ENCODE measurements around the gene SRRM1.
"Not testable (repeated sequence)": the region's sequence is repeated elsewhere in the genome, so short reads cannot be mapped to it uniquely, and the experiment has no call there.

SRRM1 gene

GRCh38 chr1:24666794-24667193 lies 23.7 kb downstream of the SRRM1 start:
- H3K36me3 ChIP-seq, result peaks cover 99% of the 10 kb centered on the region
- no peaks in the 10 kb centered on the region for H3K4me1 ChIP-seq (ENCODE audit: control insufficient read depth in 1 of 2, insufficient read depth in 1 of 2, low read depth in 1 of 2, low read length in 1 of 2)
- no peak overlapping the region for H3K4me3 ChIP-seq (ENCODE audit: low read depth in 1 of 2, low read length in 1 of 2)
- TF ChIP-seq CTCF (IDR thresholded peaks at IDR 0.05), result no peak
- H3K27me3 ChIP-seq, result no peaks in the 10 kb centered on the region
- no peak overlapping the region for H3K27ac ChIP-seq
- H3K9me3 ChIP-seq, result no peaks in the 10 kb centered on the region

DNA sequence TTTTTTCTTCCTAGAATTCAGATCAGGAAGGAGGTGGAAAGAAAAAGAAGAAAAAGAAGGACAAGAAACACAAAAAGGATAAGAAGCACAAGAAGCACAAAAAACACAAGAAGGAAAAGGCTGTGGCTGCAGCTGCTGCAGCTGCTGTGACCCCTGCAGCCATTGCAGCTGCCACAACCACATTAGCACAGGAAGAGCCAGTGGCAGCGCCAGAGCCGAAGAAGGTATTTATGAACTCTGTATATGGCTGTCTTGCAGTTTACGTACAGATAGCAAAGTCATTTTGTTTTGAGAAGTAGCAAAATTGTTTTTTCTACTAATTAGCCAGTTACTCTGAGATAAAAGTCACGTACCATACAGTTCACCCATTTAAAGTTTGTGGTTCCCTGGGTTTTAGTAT lies 28.3 kb downstream of the SRRM1 start:
- H3K4me1 ChIP-seq (ENCODE audit: control insufficient read depth in 1 of 2, insufficient read depth in 1 of 2, low read depth in 1 of 2, low read length in 1 of 2); H3K4me3 ChIP-seq (ENCODE audit: low read depth in 1 of 2, low read length in 1 of 2); H3K9me3 ChIP-seq; H3K27ac ChIP-seq; H3K27me3 ChIP-seq: not testable (repeated sequence)
- H3K36me3 ChIP-seq, result peaks cover 91% of the 10 kb centered on the region

DNA sequence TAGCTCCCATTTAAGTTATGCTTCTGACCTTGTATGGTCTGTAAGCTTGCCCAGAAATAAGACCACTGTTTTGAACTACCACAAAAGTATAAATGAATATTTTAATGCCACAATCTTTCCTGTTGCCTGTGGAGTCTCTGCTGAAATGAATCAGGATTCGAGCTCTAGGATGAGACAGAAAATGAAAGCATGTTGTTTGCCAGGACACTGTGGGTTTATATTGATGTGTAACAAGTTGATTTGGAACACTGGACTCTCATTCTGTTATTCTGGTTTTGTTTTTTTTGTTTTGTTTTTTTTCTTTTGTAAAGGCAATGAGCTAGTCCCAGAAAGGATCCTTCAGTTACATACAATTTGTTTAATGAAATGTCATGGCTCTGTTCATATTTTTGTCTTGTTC lies 29.6 kb downstream of the SRRM1 start:
- not testable (repeated sequence) for H3K4me3 ChIP-seq (ENCODE audit: low read depth in 1 of 2, low read length in 1 of 2); H3K4me1 ChIP-seq (ENCODE audit: control insufficient read depth in 1 of 2, insufficient read depth in 1 of 2, low read depth in 1 of 2, low read length in 1 of 2); H3K27me3 ChIP-seq; H3K9me3 ChIP-seq; H3K27ac ChIP-seq
- peaks cover 80% of the 10 kb centered on the region for H3K36me3 ChIP-seq

GRCh38 chr1:24673341-24673740 lies 30.2 kb downstream of the SRRM1 start:
- Histone ChIP-seq H3K9me3 (no peaks in the 10 kb centered on the region), H3K27ac (no peak overlapping the region), H3K4me1 (ENCODE audit: control insufficient read depth in 1 of 2, insufficient read depth in 1 of 2, low read depth in 1 of 2, low read length in 1 of 2) (no peaks in the 10 kb centered on the region), H3K4me3 (ENCODE audit: low read depth in 1 of 2, low read length in 1 of 2) (no peak overlapping the region), H3K27me3 (no peaks in the 10 kb centered on the region), H3K36me3 (peaks cover 74% of the 10 kb centered on the region)
- TF ChIP-seq CTCF (IDR thresholded peaks at IDR 0.05), result no peak

- peaks cover 23% of the 10 kb centered on the region for H3K36me3 ChIP-seq
- not testable (repeated sequence) for H3K9me3 ChIP-seq; H3K27ac ChIP-seq; H3K27me3 ChIP-seq; H3K4me1 ChIP-seq (ENCODE audit: control insufficient read depth in 1 of 2, insufficient read depth in 1 of 2, low read depth in 1 of 2, low read length in 1 of 2); H3K4me3 ChIP-seq (ENCODE audit: low read depth in 1 of 2, low read length in 1 of 2)
These were observed 35.3 kb downstream of the SRRM1 start for GRCh38 chr1:24678421-24678820.

DNA sequence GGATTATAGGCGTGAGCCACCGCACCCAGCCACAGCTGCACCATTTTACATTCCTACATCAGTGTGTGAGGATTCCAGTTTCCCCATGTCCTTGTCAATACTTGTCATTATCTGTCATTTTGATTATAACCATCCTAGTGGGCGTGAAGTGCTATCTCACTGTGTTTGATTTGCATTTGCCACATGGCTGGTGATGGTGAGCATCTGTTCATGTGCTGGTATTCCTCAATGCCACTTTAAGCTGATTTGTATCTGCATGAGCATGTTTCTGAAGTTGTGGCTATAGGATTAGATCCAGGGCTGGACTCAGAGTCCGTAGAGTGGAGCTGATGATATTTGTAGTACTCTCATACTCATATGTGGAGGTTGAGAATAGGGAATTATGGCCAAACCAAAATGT lies 36.6 kb downstream of the SRRM1 start:
- no peaks in the 10 kb centered on the region for H3K4me1 ChIP-seq (ENCODE audit: control insufficient read depth in 1 of 2, insufficient read depth in 1 of 2, low read depth in 1 of 2, low read length in 1 of 2)
- no peak overlapping the region for H3K27ac ChIP-seq
- H3K4me3 ChIP-seq (ENCODE audit: low read depth in 1 of 2, low read length in 1 of 2), result no peak overlapping the region
- no peak for TF ChIP-seq CTCF (IDR thresholded peaks at IDR 0.05)
- H3K27me3 ChIP-seq, result no peaks in the 10 kb centered on the region
- no peaks in the 10 kb centered on the region for H3K9me3 ChIP-seq
- peaks cover 10% of the 10 kb centered on the region for H3K36me3 ChIP-seq

DNA sequence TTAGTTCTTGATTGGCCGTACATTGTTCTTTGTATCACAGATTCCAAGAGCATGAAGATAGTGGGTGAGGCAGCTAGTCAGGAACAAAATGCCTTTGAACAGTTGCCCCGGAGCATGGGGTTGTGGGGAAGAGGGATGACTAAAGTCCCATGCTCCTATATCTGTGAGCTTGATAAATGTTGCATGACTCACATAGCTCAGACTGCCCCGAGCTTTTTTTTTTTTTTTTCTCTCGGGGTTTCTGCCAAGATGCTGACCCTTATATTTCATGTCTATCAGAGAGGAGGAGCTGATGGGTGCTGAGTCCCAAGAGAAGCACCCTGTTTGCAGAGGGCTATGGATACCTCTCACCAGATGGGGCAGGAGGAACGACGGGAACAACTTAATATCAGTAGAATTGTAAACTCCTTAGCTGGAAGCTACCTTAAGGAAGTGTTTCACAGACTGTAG lies 40.6 kb downstream of the SRRM1 start:
- Histone ChIP-seq H3K4me3 (ENCODE audit: low read depth in 1 of 2, low read length in 1 of 2) (no peak overlapping the region), H3K36me3 (no peaks in the 10 kb centered on the region), H3K27me3 (no peaks in the 10 kb centered on the region), H3K27ac (no peak overlapping the region), H3K9me3 (no peaks in the 10 kb centered on the region), H3K4me1 (ENCODE audit: control insufficient read depth in 1 of 2, insufficient read depth in 1 of 2, low read depth in 1 of 2, low read length in 1 of 2) (no peaks in the 10 kb centered on the region)
- TF ChIP-seq CTCF (IDR thresholded peaks at IDR 0.05), result no peak

Measured in neutrophil (primary cell).